HG02610 (cell line): ENCODE data around the gene LYZL6.
"Not testable (repeated sequence)": the region's sequence is repeated elsewhere in the genome, so short reads cannot be mapped to it uniquely, and the experiment has no call there.

Experiments used
- ATAC-seq: cut with Tn5 transposase; IDR thresholded peaks from one replicate; pipeline ENCODE4 v1.9.1; 2021; ENCODE audit warnings: mild to moderate bottlenecking, moderate library complexity; ENCODE audit not compliant: unreplicated experiment

The LYZL6 gene

DNA sequence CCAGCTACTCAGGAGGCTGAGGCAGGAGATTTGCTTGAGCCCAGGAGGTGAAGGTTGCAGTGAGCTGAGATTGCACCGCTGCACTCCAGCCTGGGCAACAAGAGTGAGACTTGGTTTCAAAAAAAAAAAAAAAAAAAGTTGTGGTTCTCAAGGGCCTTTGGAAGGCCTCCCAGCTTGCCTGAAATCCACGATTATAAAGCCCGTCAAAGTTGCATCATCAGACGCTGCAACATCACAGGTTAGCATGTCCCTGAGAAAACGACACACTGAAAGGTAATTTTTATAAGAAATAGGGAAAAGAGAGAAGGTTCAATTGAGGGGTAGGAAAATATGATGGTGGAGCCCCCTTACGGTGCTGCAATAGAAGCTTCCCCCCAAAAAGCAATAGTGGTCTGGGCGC lies 4.6 kb upstream of the LYZL6 start:
- no peak for ATAC-seq

DNA sequence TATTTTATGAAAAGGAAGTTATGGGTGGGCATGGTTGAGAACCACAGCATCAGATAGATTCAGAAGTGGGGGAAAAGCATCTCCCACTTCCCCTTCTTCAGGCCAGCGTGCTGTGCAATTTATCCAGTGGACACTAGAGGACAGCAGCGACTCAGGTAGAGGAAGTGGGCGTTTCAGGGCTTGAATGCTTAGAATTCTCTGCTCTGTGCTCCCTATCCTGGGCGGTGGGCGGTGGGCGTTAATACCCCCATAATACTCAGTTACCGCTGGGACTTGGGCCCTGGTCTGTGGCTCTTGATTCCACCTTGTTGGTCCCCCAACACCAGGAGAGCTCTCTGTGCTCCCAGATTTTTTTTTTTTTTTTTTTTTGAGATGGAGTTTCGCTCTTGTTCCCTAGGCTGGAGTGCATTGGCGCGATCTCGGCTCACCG lies 3.7 kb upstream of the LYZL6 start:
- no peak for ATAC-seq

DNA sequence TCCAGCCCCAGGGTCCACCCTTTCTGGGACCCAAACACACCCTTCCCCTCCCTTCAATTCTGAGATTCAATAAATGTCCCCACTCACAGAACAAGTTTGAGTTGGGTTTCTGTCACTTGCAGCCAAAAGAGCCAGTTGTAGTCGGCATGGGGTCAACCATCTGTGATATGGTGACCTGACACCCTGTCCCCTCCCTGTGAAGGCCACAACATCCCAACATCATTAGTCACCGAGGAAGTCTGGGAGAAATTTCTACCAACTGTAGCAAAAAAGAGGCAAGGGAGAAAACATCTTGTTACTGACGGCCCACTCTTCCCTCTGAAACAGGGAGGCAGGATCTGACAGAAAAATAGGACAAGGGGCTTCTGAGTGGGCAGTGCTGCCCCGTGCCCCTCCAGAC lies 638 bp upstream of the LYZL6 start:
- no peak for ATAC-seq

DNA sequence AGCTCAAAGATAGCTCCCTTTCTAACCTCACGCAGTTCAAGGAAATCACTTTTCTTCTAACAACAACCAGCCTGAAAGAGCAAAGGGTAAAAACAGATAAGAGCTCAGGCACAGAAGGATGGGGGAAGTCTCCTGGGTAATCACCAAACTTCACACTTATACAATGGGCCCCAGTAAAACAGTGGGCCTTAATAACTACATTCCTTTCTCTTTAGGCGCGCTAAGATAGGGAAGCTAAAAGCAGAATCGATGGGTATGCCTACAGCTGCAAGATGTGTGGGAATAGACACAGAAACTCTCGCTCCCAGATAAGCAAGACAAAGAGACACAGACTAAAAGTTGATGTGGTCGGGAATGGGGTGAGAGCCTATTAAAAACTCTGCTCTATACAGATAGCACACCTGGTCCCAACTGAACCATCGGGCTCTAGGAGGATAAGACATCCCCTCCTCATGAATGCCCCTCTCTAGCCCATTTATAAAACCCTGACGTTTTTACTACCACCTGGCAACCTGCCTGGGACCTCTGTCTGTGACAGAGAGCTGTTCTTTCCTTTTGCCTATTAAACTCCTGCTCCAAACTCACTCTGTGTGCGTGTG lies 826 bp downstream of the LYZL6 start:
- no peak for ATAC-seq

- not testable (repeated sequence) for ATAC-seq
Observed at GRCh38 chr17:35938492-35938891, 5.0 kb downstream of the LYZL6 start.

GRCh38 chr17:35936063-35936462 lies 7.5 kb downstream of the LYZL6 start:
- ATAC-seq = no peak

- ATAC-seq = no peak
Observed at GRCh38 chr17:35934760-35935159, 8.8 kb downstream of the LYZL6 start.

DNA sequence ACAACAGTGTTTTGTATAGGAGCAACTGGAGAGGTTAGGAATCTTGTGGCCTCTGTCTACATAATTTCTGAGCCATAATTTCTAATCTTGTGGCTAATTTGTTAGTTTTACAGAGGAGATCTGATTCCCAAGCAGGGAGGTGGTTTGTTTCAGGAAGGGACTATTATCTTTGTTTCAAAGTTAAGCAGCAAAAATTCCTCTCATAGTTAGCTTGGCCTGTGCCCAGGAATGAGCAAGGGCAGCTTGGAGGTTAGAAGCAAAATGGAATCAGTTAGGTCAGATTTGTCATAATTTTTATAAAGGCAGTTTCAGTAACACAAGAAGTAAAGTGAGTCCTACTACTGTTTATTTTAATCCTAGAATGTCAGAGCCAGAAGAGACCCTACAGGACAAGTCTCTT lies 10.9 kb downstream of the LYZL6 start:
- ATAC-seq = no peak

- no peak for ATAC-seq
Observed at GRCh38 chr17:35931794-35932425, 11.6 kb downstream of the LYZL6 start.

GRCh38 chr17:35930211-35931065 lies 13.1 kb downstream of the LYZL6 start, which contains the start of gene RDM1:
Gene RDM1 (minus strand): TSS chr17:35930773. CDS start chr17:35930727, 46 bp downstream.
- ATAC-seq = no peak

- no peak for ATAC-seq
Observed at GRCh38 chr17:35927714-35928113, 15.8 kb downstream of the LYZL6 start.

GRCh38 chr17:35923609-35924114 lies 19.9 kb downstream of the LYZL6 start:
- no peak for ATAC-seq

DNA sequence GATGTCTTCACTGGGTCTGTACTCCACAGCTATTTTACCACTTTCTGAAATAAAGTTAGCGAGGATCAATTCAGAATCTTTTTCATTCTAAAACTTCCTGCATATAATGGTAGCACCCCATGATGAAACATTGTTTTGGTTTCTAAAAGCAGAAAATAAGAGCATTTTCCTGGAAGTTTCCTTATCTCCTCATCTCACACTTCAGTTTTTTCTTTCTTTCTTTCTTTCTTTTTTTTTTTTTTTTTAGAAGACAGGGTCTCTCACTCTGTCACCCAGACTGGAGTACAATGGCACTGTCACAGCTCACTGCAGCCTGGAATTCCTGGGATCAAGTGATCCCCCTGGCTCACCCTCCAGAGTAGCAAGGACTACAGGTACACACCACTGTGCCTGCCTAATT lies 23.3 kb downstream of the LYZL6 start:
- no peak for ATAC-seq

GRCh38 chr17:35918665-35919064 lies 24.8 kb downstream of the LYZL6 start:
- ATAC-seq = no peak

GRCh38 chr17:35917519-35918213 lies 25.8 kb downstream of the LYZL6 start:
- no peak for ATAC-seq

- ATAC-seq = no peak
Observed at GRCh38 chr17:35915153-35915964, 28.2 kb downstream of the LYZL6 start.

GRCh38 chr17:35914354-35914753 lies 29.2 kb downstream of the LYZL6 start:
- no peak for ATAC-seq

DNA sequence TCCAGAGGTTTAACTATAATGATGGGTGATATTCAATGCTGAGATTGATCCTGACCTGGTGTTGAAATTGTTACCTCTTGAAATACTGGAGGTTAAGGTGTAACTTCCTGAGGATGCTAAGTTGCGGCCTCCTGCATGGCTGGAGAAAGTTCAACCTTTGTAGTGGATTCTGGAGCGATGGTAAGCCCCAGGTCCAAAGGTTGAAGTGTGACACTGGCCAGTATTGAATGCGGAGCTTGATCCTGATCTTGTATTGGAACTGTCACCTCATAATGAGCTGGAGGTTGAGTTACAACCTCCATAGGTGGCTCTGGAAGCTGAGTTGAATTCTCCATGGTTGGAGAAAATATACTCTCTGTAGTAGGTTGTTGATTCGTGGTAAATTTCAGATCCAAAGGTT lies 29.9 kb downstream of the LYZL6 start:
- ATAC-seq = no peak

DNA sequence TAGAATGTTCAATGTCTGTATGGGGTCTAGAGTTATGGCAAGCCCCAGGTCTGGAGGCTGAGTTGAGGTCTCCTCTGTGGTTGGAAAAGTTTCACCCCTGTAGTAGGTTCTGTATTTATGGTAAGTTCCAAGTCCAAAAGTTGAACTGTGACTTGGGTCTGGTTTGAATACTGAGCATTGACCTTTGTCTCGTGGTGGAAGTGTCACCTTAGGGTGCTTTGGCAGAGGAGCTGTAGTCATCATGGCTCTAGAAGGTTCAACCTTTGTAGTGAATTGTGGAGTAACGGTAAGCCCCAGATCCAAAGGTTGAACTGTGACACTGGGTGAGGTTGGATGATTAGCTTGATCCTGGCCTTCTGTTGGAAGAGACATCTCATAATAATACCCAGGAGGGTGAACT lies 30.6 kb downstream of the LYZL6 start:
- no peak for ATAC-seq

GRCh38 chr17:35912339-35912912 lies 31.1 kb downstream of the LYZL6 start:
- no peak for ATAC-seq
